Hematopoietic multipotent progenitor cell treated with erythropoietin and hydrocortisone succinate and interleukin-3 and kit ligand, for 6 days (in vitro differentiated cells): ENCODE data around the gene TMEM88.

Experiments
- DNase-seq: peaks from one replicate; pipeline ENCODE4 v3.0.0-alpha.2; 2015

Gene TMEM88

DNA sequence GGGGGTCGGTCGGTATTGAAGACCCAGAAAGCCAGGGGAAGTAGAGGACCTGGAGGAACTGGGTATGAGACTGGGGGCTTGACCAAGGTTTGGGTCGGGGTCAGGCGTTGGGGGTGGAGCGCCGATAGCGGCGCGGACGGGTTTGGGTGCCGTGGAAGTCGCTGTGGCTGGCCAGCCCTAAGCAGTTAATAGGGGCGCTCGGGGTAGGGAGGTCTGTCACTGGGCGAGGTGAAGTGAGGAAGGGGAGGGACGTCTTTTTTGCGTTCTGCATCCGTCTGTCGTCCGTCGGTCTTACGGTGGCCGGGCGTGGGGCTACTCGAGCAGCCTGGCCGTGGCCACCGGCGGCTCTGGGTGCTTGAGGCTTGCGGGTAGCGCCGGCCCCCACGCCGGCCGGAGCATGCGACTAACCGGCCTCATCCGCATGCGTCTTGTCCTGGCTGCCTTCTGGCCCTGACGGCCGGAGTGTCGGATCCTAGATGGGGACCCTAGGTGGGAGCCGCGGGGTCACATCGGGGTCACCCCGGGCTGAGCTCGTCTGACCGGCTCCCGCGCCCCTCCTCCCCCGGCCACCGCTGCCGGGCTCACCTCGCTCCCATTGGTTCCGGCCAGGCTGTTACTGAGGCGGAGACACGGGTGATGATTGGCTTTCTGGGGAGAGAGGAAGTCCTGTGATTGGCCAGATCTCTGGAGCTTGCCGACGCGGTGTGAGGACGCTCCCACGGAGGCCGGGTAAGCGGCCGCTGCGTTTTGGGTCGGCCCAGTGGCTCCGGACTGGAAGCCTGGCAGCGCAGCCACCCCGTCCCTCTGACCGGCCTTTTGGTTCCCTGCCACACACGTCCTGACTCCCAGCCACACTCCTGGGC is 10.3 kb upstream of the TMEM88 start:
- peak; percentile 97 for DNase-seq

DNA sequence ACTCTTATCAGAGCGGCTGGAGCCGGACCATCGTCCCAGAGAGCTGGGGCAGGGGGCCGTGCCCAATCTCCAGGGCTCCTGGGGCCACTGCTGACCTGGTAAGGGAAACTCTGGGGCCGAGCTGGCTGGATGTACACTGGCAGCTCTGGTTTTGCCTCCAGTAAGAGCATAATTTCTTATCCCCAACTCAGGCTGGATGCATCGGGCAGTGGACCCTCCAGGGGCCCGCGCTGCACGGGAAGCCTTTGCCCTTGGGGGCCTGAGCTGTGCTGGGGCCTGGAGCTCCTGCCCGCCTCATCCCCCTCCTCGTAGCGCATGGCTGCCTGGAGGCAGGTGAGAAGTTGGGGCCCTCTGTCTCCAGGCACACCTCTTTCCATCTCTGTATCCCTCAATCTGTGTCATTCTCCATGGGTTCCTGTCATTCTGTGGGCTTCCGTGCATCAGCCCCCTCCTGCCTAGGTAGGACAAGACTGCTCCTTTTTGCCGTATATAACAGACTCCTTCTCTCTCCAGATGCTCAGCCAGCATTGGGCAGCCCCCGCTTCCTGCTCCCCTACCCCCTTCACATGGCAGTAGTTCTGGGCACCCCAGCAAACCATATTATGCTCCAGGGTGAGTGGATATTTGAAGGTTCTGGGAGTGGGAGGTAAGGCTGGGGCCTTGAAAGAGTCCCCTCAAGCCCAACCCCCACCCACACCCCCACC is 9.4 kb upstream of the TMEM88 start:
- no peak for DNase-seq

DNA sequence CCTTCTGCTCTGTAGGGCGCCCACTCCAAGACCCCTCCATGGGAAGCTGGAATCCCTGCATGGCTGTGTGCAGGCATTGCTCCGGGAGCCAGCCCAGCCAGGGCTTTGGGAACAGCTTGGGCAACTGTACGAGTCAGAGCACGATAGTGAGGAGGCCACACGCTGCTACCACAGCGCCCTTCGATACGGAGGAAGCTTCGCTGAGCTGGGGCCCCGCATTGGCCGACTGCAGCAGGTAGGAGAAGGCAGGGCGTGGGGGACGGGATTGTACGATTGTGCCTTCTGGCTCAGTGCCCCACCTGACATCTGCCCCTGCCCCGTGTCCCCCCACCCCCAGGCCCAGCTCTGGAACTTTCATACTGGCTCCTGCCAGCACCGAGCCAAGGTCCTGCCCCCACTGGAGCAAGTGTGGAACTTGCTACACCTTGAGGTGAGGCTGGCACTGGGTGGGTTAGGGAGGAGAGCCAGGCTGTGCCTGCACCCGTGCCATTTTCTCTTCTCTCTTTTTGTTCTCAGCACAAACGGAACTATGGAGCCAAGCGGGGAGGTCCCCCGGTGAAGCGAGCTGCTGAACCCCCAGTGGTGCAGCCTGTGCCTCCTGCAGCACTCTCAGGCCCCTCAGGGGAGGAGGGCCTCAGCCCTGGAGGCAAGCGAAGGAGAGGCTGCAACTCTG is 8.7 kb upstream of the TMEM88 start:
- DNase-seq = no peak

DNA sequence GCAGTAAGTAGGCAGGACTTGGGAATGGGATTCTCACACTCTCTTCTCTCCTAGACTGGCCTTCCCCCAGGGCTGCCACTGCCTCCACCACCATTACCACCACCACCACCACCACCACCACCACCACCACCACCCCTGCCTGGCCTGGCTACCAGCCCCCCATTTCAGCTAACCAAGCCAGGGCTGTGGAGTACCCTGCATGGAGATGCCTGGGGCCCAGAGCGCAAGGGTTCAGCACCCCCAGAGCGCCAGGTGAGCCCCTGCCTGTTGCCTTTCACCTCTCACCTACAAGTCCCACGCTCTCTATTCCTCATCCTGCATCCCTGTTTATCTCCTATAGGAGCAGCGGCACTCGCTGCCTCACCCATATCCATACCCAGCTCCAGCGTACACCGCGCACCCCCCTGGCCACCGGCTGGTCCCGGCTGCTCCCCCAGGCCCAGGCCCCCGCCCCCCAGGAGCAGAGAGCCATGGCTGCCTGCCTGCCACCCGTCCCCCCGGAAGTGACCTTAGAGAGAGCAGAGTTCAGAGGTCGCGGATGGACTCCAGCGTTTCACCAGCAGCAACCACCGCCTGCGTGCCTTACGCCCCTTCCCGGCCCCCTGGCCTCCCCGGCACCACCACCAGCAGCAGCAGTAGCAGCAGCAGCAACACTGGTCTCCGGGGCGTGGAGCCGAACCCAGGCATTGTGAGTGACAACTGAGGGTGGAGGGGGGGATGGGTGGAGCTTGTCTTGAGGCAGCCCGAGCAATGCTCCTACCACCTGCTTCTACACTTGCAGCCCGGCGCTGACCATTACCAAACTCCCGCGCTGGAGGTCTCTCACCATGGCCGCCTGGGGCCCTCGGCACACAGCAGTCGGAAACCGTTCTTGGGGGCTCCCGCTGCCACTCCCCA is 7.9 kb upstream of the TMEM88 start:
- DNase-seq = no peak

DNA sequence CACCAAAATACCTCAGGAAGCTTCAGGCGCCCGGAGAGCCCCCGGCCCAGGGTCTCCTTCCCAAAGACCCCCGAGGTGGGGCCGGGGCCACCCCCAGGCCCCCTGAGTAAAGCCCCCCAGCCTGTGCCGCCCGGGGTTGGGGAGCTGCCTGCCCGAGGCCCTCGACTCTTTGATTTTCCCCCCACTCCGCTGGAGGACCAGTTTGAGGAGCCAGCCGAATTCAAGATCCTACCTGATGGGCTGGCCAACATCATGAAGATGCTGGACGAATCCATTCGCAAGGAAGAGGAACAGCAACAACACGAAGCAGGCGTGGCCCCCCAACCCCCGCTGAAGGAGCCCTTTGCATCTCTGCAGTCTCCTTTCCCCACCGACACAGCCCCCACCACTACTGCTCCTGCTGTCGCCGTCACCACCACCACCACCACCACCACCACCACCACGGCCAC is 6.7 kb upstream of the TMEM88 start:
- DNase-seq = no peak

DNA sequence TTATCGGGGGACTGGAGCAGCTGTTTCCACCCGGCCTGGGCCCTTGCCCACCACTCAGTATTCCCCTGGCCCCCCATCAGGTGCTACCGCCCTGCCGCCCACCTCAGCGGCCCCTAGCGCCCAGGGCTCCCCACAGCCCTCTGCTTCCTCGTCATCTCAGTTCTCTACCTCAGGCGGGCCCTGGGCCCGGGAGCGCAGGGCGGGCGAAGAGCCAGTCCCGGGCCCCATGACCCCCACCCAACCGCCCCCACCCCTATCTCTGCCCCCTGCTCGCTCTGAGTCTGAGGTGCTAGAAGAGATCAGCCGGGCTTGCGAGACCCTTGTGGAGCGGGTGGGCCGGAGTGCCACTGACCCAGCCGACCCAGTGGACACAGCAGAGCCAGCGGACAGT is 6.1 kb upstream of the TMEM88 start:
- DNase-seq = no peak

DNA sequence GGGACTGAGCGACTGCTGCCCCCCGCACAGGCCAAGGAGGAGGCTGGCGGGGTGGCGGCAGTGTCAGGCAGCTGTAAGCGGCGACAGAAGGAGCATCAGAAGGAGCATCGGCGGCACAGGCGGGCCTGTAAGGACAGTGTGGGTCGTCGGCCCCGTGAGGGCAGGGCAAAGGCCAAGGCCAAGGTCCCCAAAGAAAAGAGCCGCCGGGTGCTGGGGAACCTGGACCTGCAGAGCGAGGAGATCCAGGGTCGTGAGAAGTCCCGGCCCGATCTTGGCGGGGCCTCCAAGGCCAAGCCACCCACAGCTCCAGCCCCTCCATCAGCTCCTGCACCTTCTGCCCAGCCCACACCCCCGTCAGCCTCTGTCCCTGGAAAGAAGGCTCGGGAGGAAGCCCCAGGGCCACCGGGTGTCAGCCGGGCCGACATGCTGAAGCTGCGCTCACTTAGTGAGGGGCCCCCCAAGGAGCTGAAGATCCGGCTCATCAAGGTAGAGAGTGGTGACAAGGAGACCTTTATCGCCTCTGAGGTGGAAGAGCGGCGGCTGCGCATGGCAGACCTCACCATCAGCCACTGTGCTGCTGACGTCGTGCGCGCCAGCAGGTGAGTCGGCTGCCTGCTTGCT is 5.6 kb upstream of the TMEM88 start:
- DNase-seq = no peak

DNA sequence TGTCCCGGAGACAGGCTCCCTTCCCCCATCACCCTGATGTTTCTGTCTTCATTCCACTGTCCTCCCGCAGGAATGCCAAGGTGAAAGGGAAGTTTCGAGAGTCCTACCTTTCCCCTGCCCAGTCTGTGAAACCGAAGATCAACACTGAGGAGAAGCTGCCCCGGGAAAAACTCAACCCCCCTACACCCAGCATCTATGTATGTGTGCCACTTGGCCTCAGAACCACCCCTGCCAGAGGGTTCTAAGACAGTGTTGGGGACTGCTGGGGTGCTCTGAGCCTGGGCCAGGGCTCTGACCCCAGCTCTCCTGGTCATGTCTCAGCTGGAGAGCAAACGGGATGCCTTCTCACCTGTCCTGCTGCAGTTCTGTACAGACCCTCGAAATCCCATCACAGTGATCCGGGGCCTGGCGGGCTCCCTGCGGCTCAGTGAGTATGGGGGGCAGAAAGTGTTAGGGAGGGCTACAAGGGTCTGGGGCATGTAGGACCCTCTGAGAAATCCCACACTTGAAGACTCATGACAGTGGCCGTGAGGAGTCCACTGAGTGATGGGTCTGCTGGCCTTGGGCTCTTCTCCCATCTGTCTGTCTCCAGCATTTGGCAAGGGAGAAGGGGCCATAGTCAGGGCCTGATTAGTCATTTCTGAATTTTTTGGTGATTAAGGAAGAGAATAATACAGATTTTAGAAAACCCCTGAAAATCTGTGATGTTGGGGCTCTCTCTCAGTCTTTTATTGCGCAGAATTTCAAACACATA is 4.9 kb upstream of the TMEM88 start:
- no peak for DNase-seq

DNA sequence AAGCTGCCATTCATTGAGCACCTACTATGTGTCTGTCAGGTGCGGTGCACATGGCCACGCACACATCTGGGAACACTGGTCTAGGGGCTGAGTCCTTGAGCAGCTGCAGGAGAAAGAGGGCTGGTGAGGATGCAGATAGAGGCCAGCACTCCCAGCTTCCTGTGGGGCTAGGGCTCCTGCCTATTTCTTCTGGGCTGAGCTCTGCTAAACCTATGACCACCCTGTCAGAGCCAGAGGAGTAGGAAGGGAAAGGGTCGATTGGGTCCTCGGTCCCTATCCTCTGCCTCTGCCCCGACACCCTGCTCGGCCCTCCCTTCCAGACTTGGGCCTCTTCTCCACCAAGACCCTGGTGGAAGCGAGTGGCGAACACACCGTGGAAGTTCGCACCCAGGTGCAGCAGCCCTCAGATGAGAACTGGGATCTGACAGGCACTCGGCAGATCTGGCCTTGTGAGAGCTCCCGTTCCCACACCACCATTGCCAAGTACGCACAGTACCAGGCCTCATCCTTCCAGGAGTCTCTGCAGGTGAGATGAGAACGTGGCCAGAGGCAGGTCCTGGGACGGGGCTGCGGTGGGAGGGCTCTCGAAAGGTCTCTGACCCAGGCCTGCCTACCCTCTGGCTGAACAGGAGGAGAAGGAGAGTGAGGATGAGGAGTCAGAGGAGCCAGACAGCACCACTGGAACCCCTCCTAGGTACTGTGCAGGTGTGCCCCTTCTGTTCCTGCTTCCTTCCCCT is 4.0 kb upstream of the TMEM88 start:
- DNase-seq = no peak

DNA sequence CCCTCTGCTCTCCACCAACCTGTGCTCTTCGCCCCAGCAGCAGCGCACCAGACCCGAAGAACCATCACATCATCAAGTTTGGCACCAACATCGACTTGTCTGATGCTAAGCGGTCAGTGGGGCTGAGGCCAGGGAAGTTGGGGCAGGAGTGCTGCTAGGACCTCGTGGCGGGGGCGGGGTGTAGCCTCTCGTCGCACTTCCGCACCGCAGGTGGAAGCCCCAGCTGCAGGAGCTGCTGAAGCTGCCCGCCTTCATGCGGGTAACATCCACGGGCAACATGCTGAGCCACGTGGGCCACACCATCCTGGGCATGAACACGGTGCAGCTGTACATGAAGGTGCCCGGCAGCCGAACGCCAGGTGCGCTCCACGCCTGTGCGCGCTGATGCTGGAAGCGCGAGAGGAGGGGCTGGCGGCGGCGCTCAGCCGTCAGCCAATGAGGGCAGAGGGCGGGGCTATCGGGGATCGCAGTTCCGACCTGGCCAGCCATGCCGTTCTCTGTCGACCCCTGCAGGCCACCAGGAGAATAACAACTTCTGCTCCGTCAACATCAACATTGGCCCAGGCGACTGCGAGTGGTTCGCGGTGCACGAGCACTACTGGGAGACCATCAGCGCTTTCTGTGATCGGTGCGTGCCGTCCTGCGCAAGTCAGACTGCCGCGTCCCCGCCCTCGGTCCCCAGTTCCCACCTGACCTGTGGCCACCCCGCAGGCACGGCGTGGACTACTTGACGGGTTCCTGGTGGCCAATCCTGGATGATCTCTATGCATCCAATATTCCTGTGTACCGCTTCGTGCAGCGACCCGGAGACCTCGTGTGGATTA is 3.2 kb upstream of the TMEM88 start:
- DNase-seq = peak; percentile 97

DNA sequence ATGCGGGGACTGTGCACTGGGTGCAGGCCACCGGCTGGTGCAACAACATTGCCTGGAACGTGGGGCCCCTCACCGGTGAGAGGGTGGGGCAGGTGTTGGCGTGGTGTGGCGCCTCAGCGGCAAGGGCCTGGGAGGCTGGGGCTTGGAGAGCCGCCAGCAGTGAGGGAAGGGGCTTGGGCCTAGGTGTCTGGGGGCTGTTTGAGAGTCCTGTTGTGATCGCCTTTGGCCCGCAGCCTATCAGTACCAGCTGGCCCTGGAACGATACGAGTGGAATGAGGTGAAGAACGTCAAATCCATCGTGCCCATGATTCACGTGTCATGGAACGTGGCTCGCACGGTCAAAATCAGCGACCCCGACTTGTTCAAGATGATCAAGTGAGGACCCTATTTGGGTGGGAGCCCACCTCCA is 2.6 kb upstream of the TMEM88 start:
- DNase-seq = no peak

DNA sequence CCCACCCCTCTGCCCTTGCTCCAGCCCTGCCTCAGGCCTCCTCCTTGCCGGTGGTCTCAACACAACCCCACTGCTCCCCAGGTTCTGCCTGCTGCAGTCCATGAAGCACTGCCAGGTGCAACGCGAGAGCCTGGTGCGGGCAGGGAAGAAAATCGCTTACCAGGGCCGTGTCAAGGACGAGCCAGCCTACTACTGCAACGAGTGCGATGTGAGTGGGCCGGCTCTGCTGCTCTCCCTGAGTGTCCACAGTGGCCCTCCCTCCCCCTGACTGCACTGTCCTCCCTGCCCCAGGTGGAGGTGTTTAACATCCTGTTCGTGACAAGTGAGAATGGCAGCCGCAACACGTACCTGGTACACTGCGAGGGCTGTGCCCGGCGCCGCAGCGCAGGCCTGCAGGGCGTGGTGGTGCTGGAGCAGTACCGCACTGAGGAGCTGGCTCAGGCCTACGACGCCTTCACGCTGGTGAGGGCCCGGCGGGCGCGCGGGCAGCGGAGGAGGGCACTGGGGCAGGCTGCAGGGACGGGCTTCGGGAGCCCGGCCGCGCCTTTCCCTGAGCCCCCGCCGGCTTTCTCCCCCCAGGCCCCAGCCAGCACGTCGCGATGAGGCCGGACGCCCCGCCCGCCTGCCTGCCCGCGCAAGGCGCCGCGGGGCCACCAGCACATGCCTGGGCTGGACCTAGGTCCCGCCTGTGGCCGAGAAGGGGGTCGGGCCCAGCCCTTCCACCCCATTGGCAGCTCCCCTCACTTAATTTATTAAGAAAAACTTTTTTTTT is 1.8 kb upstream of the TMEM88 start:
- DNase-seq = no peak

DNA sequence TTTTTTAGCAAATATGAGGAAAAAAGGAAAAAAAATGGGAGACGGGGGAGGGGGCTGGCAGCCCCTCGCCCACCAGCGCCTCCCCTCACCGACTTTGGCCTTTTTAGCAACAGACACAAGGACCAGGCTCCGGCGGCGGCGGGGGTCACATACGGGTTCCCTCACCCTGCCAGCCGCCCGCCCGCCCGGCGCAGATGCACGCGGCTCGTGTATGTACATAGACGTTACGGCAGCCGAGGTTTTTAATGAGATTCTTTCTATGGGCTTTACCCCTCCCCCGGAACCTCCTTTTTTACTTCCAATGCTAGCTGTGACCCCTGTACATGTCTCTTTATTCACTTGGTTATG is 1.2 kb upstream of the TMEM88 start:
- no peak for DNase-seq

DNA sequence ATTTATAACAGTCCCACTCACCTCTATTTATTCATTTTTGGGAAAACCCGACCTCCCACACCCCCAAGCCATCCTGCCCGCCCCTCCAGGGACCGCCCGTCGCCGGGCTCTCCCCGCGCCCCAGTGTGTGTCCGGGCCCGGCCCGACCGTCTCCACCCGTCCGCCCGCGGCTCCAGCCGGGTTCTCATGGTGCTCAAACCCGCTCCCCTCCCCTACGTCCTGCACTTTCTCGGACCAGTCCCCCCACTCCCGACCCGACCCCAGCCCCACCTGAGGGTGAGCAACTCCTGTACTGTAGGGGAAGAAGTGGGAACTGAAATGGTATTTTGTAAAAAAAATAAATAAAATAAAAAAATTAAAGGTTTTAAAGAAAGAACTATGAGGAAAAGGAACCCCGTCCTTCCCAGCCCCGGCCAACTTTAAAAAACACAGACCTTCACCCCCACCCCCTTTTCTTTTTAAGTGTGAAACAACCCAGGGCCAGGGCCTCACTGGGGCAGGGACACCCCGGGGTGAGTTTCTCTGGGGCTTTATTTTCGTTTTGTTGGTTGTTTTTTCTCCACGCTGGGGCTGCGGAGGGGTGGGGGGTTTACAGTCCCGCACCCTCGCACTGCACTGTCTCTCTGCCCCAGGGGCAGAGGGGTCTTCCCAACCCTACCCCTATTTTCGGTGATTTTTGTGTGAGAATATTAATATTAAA is 638 bp upstream of the TMEM88 start:
- no peak for DNase-seq

DNA sequence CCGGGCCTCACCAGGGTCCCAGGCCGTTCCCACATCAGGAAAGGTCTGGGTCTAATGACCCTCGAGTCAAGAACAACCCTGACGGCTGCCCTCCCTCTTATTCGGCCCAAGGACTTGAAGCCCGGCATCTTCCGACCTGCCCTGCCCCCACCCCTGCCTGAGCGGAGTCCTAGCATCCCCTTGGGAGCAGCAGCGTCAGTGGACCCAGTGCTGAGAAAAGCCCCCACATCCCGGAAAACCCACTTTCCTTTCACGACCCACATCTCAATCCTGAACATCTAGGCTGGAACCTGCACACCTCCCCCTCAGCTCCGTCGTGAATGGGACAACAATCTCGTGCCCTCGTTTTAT is 769 bp downstream of the TMEM88 start:
- DNase-seq = no peak

DNA sequence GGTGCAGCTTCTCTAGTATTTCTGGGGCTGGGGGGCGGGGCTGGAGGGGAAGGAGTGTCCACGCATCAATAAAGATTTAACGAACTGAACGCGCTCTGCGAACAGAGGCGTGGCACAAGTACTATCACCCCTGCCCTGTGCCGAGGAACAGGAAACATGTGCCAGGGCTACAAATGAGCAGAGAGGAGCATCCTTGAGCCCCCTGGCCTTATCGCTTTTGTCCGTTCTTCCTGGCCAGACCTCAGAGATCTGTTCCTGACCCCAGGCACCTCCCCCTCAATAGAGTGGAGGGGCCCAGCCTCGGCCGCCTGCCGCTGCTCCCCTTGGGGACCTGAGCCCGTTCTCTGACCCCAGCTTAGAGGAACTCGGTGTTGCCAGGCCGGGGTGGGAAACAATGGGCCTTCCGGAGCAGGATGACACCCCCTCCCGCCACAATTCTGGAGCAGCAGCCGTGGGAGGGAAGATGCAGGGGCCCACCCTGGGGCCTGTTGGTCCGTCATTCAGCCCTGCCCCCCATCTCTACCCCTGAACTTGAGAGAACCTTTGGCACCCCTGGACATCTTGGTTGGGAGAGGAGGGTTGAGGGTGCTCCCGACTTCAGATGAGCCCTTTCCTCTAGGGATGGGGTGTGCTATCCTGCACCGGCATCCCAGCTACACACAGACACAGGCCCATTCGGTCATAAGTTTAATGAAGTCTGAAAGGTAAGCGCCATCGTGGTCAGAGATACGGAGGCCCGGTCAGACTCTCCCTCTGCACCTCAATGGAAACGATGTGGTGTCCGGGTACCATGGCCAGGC is 1.3 kb downstream of the TMEM88 start:
- DNase-seq = peak; percentile 95

DNA sequence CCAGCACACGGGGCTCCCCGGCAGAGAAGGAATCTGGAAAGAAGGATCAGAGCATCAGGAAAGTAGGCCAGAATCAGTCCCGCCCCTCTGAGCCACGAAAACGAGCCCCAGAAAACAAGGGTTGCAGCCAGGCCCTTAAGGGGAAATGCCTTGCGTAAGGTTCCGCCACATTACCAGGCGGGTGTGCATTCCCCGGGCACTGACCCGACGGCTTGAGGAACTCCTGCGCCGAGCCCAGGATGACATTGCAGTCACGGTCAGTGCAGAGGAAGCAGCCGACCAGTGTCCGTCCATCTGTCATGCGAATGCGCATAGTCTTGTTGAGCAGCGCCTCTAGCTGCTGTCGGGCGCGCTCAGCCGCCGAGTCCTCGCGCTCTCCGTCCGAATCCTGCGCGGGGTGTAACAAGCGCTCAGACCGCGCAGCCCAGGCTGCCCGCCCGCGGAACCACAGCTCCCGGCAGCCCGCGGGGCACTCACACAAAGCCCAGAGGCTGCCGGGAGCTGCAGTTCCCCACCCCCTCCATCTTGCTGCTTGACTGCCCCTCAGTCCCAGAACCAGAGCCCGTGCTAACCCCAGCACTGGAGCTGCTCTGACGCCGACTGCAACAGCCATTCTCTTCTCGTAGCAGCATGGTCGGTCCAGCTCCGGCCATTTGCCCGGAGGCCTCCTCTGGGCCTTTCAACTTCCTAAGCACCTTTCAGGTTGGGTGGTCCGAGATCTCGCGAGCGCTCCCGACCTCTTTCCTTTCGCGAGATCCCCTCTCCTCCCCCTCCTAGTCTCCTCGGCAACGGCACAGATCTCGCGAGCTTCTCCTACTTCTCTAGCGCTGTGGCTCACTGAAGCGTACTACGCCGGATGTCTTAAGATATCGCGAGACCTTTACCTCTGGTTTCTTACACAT is 2.2 kb downstream of the TMEM88 start, which contains the start of gene NAA38:
NAA38 (minus strand) TSS at position 749 of the 902 bp plus-strand sequence; CDS start at position 653, 96 bp downstream.
- peak; percentile 100 for DNase-seq
